ENCODE measurements around the gene C4BPB. TPM values are rescaled to one million over a fixed set of nuclear protein-coding genes. Genes with fewer than 3 reads are reported as not detected.

The C4BPB gene
- total and polyA plus RNA-seq, 2 donors (not counting 3 experiments of a cell fraction or from before 2014, with no cell fraction given) = not detected

- BruUV-seq (replicated peaks) = no TSS peak
- Histone ChIP-seq H3K4me2 (ENCODE audit: insufficient read depth, low read length) (no peak overlapping the region), H3K27me3 (ENCODE audit: control insufficient read depth in 2 of 2, insufficient read depth in 2 of 2, low read length in 2 of 2) (peaks cover 0 to under 1% of the 10 kb centered on the region in 2 experiments), H3K9me3 (replicated peaks; ENCODE audit: control insufficient read depth, insufficient read depth, low read length) (no peaks in the 10 kb centered on the region), H2AFZ (ENCODE audit: low read depth, low read length) (no peak overlapping the region), H3K4me3 (replicated peaks in 1 of 3; ENCODE audit: insufficient read depth in 1 of 3, low read depth in 1 of 3, low read length in 3 of 3) (no peak overlapping the region), H3K9me1 (replicated peaks; ENCODE audit: control insufficient read depth, extremely low read depth, insufficient read depth, low read length) (no peaks in the 10 kb centered on the region), H3K9ac (replicated peaks; ENCODE audit: extremely low read depth, insufficient read depth, low read length) (no peak overlapping the region), H3K79me2 (ENCODE audit: control insufficient read depth, insufficient read depth, low read length) (no peaks in the 10 kb centered on the region), H3K27ac (ENCODE audit: insufficient read depth, low read depth, low read length) (no peak overlapping the region), H4K20me1 (replicated peaks; ENCODE audit: control insufficient read depth, extremely low read depth, insufficient read depth, low read length) (no peaks in the 10 kb centered on the region), H3K36me3 (ENCODE audit: control insufficient read depth in 2 of 2, extremely low read depth in 1 of 2, insufficient read depth in 2 of 2, low read length in 2 of 2) (no peaks in the 10 kb centered on the region), H3K4me1 (ENCODE audit: control insufficient read depth, extremely low read depth, insufficient read depth, low read length) (no peaks in the 10 kb centered on the region)
- intact Hi-C loops (cut with micrococcal nuclease) = no loop called here
- ChIA-PET CTCF (no interaction called here), POLR2A (no interaction called here)
- FAIRE-seq = no peak
- dilution Hi-C loops (cut with MboI; ENCODE audit: extremely low pct_ligation_motif_present, low sequenced_read_pairs) = no loop called here
- TF ChIP-seq GATA2 (IDR thresholded peaks at IDR 0.05; ENCODE audit: insufficient read depth, insufficient read length, low read depth, low read length) (no peak), FOS (IDR thresholded peaks at IDR 0.05; ENCODE audit: borderline replicate concordance, insufficient read depth, low read length) (no peak), EZH2 (IDR thresholded peaks at IDR 0.05; ENCODE audit: borderline replicate concordance, low read depth, low read length, severe bottlenecking) (no peak), MYC (IDR thresholded peaks at IDR 0.05; ENCODE audit: low read depth, low read length) (no peak), POLR2AphosphoS5 (IDR thresholded peaks at IDR 0.05; ENCODE audit: insufficient read depth, low read depth, low read length) (no peak), JUN (IDR thresholded peaks at IDR 0.05; ENCODE audit: borderline replicate concordance, insufficient read depth, insufficient read length, low read depth) (no peak)
- DNase-seq (ENCODE audit: low read depth, low spot score) = no peak
These were observed 18.7 kb upstream of the C4BPB start for GRCh38 chr1:207069858-207070506.

DNA sequence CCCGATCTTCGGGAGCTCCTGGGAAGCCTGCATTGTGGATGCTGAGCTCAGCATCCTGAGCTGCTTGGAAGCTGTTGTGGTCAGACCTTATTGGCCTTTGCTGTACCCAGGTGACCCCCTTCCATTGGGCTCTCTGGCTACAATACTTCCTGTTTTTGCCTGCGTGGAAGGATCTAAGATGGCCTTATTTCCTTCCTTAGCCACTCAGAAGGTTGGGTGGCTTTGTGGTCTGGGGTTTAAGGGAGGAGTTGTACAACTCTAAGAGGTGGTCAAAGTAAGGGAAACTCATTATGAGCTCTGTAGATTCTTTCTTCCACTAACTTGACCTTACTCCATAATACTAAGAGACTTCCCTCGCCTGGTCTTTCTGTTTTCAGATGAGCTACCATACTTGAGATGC lies 17.8 kb upstream of the C4BPB start:
- CTCF ChIA-PET = interaction anchor here (1.5 kb wide), 1 partner anchor 14 kb away, joined by 4 read pairs; no protein-coding TSS in a partner anchor
- POLR2A ChIA-PET = no interaction called here
- Histone ChIP-seq H4K20me1 (replicated peaks; ENCODE audit: control insufficient read depth, extremely low read depth, insufficient read depth, low read length) (no peaks in the 10 kb centered on the region), H3K9me3 (replicated peaks; ENCODE audit: control insufficient read depth, insufficient read depth, low read length) (no peaks in the 10 kb centered on the region), H3K4me1 (ENCODE audit: control insufficient read depth, extremely low read depth, insufficient read depth, low read length) (no peaks in the 10 kb centered on the region), H3K9me1 (replicated peaks; ENCODE audit: control insufficient read depth, extremely low read depth, insufficient read depth, low read length) (no peaks in the 10 kb centered on the region), H3K9ac (replicated peaks; ENCODE audit: extremely low read depth, insufficient read depth, low read length) (no peak overlapping the region), H3K27me3 (ENCODE audit: control insufficient read depth in 2 of 2, insufficient read depth in 2 of 2, low read length in 2 of 2) (peaks cover 2 to 3% of the 10 kb centered on the region in 2 experiments), H3K36me3 (ENCODE audit: control insufficient read depth in 2 of 2, extremely low read depth in 1 of 2, insufficient read depth in 2 of 2, low read length in 2 of 2) (no peaks in the 10 kb centered on the region), H2AFZ (ENCODE audit: low read depth, low read length) (no peak overlapping the region), H3K79me2 (ENCODE audit: control insufficient read depth, insufficient read depth, low read length) (no peaks in the 10 kb centered on the region), H3K4me2 (ENCODE audit: insufficient read depth, low read length) (no peak overlapping the region), H3K27ac (ENCODE audit: insufficient read depth, low read depth, low read length) (no peak overlapping the region), H3K4me3 (replicated peaks in 1 of 3; ENCODE audit: insufficient read depth in 1 of 3, low read depth in 1 of 3, low read length in 3 of 3) (no peak overlapping the region)
- BruUV-seq (replicated peaks) = no TSS peak
- DNase-seq (ENCODE audit: low read depth, low spot score) = no peak
- TF ChIP-seq CTCF (IDR thresholded peaks at IDR 0.05; ENCODE audit: extremely low read depth in 1 of 2, insufficient read depth in 1 of 2, low read depth in 1 of 2, low read length in 2 of 2) (no peak), POLR2A (IDR thresholded peaks at IDR 0.05; ENCODE audit: low read depth, low read length) (no peak), EZH2 (IDR thresholded peaks at IDR 0.05; ENCODE audit: borderline replicate concordance, low read depth, low read length, severe bottlenecking) (no peak), MAX (IDR thresholded peaks at IDR 0.05; ENCODE audit: insufficient read depth, insufficient read length) (no peak), MYC (IDR thresholded peaks at IDR 0.05; ENCODE audit: low read depth, low read length) (no peak), POLR2AphosphoS5 (IDR thresholded peaks at IDR 0.05; ENCODE audit: insufficient read depth, low read depth, low read length) (no peak), JUN (IDR thresholded peaks at IDR 0.05; ENCODE audit: borderline replicate concordance, insufficient read depth, insufficient read length, low read depth) (no peak), GATA2 (IDR thresholded peaks at IDR 0.05; ENCODE audit: insufficient read depth, insufficient read length, low read depth, low read length) (no peak), FOS (IDR thresholded peaks at IDR 0.05; ENCODE audit: borderline replicate concordance, insufficient read depth, low read length) (no peak)
- intact Hi-C loops (cut with micrococcal nuclease) (no loop called here), dilution Hi-C loops (cut with MboI; ENCODE audit: extremely low pct_ligation_motif_present, low sequenced_read_pairs) (no loop called here)
- no peak for FAIRE-seq
